Stimulated activated CD4-positive, alpha-beta T cell treated with anti-CD3 and anti-CD28 coated beads, Interleukin-2, amount 100 ng/mL, for 48 hours (primary cell): Measurements from ENCODE around the gene PLEKHG1.
A peak's percentile ranks its signal among the peaks of the same experiment; 100 is the strongest.

Experiments used
- DNase-seq, 2 donors: peaks; one replicate each; pipeline ENCODE4 v3.0.0-alpha.2; 2020

Gene PLEKHG1

GRCh38 chr6:150599199-150600009 is at the start of gene PLEKHG1:
TSS of gene PLEKHG1 (plus strand) at chr6:150599885. CDS start at chr6:150733682, 133,797 bp downstream.
- DNase-seq, result peak; percentile 44 to 53

GRCh38 chr6:150550244-150550643 is 49.4 kb upstream of the PLEKHG1 start:
- no peak for DNase-seq

GRCh38 chr6:150557043-150557599 is 42.6 kb upstream of the PLEKHG1 start:
- no peak for DNase-seq

DNA sequence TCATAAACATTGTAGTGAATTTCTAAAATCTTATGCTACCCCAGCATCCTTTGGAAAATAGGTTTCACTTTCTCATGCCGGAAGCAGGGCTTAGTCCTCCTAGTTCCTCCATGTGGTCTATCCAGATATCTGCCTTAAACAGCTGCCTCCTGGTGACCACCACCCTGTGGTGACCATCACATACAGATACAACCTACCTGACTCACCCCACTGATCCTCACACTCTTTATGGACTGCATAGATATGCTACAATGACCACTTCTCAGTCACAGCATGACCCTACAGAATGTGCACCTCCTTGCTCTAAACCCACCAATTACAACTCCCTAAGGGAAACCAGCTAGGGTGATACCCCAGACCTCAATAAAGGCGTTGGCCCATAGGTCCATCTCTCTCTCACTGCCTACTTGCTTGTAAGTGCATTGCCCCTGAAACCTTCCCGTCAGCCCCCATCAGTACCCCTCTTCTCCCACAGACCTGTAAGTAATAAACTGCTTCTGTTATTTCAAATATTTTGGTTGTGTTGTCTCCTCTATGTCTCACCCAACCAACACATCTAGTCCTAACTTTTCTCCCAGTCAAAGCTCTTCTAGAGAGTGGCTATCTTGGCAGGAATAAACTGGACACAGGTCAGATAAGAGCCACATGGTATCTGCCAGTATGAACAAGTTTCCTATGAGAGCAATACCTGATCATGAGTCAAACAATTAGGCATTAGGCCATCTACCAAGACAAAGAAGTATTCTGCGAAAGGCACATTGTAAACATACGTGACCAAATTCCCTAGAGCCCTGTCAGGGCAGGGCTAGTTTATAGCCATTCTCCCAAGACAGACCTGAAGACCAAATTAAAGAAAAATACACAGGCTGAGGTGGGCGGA is 39.4 kb upstream of the PLEKHG1 start:
- no peak for DNase-seq

DNA sequence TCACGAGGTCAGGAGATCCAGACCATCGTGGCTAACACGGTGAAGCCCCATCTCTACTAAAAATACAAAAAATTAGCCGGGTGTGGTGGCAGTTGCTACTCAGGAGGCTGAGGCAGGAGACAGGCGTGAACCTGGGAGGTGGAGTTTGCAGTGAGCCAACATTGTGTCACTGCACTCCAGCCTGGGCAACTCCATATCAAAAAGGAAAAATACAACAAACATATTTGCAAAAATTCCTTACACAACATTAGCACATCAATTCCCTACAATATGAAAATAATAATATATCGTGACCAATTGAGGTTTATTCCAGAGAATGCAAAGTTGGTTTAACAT is 38.8 kb upstream of the PLEKHG1 start:
- DNase-seq, result no peak

DNA sequence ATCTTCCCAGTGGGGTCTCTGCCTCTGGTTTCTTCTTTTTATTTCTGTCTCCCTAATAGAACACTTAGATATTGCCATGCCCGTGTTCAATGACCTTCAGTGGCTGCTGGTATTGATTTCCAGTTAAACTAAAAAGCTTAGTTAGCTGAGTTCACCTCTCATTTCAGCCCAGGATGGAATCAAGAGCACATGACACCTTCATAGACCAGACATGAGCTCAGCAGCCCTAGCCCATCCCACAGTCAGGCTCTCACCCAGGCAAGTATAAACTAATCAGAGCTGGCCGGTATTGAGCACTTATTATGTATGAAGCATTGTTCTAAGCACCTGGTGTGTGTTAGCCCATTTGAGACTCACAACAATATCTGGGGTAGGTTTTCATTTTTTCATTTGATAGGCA is 33.7 kb upstream of the PLEKHG1 start:
- no peak for DNase-seq

DNA sequence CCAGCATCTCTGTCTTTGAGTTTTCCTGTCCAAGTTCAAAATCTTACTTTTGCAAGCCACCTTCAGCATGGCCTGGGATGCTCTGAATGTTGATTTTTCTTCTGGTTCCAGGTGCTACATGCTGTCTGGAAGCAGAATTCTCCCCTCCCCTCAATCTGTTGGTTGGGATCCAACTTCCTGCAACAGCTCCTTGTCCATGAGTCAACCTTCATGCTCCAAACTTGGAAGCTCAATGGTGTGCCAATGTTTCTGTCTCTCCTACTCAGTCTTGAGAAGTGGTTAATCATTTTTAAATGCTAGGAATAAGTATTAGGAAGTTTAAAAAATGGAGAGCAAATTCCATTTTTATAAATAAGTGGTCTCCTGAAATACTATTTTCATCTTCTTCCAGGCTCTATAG is 33.2 kb upstream of the PLEKHG1 start:
- no peak for DNase-seq

GRCh38 chr6:150567380-150567779 is 32.3 kb upstream of the PLEKHG1 start:
- no peak for DNase-seq

- DNase-seq, result no peak
Observed at GRCh38 chr6:150567823-150568383, 31.8 kb upstream of the PLEKHG1 start.

- no peak for DNase-seq
Observed at GRCh38 chr6:150568560-150568959, 31.1 kb upstream of the PLEKHG1 start.

DNA sequence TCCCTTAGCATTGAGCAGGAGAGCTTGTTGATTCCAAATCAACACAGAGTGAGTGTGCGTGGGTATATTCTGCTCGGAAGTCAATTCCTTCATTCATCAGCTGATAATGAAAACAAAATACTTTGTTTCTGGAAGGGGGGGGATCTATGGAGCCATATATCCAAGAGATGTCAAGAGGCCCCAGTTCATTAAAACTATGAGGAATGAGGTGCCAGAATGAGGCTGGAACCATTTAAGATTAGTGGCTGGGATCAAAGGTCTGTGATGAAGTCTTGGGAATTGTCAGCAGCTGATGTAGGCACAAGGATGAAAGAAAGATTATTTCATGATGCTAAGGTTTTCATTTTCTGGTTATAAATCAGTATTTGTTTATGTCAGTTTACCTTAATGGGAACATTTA is 30.5 kb upstream of the PLEKHG1 start:
- no peak for DNase-seq

DNA sequence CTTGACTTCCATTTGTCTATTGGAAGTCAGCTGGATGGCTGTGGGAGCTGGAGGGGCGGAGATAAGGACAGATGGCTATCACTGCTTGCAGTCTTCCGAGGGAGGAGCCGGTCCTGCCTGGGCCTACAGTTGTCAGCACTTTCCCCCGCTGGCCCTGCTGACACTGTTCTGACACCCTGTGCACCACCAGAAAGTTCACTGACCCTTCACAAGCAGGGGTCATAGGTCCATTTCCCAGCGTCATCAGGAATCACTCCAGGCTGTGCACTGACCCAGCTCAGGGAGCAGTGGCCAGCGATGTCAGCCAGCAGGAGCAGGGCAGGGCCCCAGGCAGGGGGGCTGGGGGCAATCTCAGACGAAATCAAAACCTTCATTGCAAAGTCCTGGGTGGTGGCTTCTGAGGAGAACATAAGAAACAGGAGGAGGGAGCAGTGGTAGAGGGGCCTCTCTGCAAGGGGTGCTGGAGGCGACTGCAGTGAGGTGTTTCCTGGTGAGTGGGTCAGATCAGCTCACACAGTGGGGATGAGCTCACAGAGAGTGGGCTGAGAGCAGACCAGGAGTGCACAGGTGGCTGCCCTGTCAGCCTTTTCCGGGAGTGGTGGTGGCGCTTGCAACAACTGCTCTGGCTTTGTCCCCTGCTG is 26.5 kb upstream of the PLEKHG1 start:
- DNase-seq, result no peak

DNA sequence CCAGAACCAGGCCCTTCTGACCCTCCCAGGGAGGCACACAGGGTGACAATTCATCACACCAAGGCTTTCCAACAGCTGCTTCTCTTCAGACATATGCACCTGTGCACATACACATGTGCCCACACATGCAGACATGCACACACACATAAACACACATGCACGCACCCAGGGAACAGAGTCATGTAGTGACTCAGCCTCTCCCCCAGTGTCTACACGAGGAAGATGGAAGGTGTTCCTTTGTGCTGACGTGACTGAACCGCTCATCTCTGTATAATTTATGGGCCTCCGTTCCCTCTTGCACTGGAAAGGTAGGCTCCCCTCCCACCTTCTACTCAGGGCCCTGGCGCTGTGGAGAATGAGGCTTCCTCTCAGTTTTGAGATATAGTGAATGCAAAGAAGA is 23.8 kb upstream of the PLEKHG1 start:
- DNase-seq, result no peak

- DNase-seq, result no peak
Observed at GRCh38 chr6:150576651-150577226, 22.9 kb upstream of the PLEKHG1 start.

DNA sequence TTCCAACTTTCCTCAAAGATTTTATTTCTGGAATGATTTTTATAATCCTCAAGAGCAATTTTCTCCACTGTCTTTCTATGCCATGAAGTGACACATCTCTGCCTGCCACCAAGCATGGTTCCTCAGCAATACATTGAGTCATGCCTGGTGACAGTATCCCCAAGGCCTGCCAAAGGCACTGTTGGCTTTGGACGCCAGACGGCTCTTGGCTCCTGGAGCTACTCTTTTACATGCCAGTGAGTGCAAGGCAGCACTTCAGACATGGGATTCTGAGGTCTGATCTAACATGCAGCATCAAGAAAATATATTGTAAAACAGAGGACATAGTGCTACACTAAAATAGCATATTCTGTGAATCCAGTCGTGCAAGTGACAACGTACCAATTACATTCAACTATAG is 20.1 kb upstream of the PLEKHG1 start:
- no peak for DNase-seq

DNA sequence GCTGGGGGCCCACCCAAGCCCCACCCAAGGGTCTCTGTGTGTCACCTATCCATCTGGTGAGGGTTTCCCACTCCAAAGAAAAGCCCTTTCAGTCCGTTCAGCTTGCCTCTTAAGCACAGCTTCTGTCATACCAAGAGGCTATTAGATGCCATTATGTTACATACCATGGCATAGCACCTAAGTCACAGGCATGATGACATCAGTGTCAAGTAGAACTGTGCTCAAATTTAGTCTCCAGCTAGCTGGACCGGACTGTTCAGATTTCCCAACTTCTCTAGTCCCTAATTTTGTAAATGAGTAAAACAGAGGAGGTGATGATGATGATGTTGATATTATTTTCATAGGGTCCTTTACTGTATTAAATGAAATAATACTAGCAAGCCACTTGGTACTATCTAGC is 19.2 kb upstream of the PLEKHG1 start:
- no peak for DNase-seq

GRCh38 chr6:150584065-150584464 is 15.6 kb upstream of the PLEKHG1 start:
- no peak for DNase-seq

DNA sequence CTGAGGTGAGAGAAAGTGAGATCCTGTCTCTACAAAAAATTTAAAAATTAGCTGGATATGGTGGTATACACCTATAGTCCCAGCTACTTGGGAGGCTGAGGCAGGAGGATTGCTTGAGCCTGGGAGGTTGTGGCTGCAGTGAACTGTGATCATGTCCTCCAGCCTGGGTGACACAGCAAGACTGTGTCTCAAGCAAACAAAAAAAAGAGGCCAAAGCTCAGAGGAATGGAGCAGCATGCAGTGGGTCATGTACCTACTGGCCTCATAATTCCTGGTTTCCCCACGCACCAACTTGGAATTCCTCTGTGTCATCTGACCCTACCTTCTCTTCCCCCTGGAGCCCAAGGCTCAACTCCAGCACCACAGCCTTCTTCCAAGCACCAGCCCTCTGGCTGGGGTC is 15.1 kb upstream of the PLEKHG1 start:
- no peak for DNase-seq

GRCh38 chr6:150586850-150587359 is 12.8 kb upstream of the PLEKHG1 start:
- DNase-seq, result no peak

DNA sequence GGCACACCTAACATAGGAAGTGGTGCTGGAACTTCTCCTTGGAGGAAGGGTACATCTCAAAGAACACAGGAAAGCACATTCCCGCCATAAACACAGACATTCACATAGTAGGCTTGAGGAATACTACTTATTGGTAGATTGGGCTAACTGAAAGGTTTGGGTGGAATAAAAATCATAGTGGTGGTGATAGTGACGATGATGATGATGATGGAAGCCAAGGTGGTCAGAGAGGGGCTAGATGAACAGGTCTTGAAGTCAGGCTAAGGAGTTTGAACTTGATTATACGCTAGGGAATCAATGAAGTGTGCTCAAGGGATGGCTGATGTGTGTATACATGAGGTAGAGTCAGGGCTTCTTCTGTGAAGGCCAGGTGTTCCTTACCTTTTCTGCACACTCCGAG is 12.0 kb upstream of the PLEKHG1 start:
- no peak for DNase-seq

- no peak for DNase-seq
Observed at GRCh38 chr6:150588888-150589499, 10.7 kb upstream of the PLEKHG1 start.

GRCh38 chr6:150589852-150590251 is 9.8 kb upstream of the PLEKHG1 start:
- DNase-seq, result no peak
